ENCODE data around the gene CPSF4L.

The CPSF4L gene

GRCh38 chr17:73232587-73233373 is 28.9 kb downstream of the CPSF4L start:
- DNase-seq (ENCODE audit: low spot score), result peak; percentile 54

- DNase-seq (ENCODE audit: low spot score), result peak; percentile 98
Observed at GRCh38 chr17:73231841-73232586, 29.7 kb downstream of the CPSF4L start.

- peak; percentile 43 for DNase-seq (ENCODE audit: low spot score)
Observed at GRCh38 chr17:73231395-73231794, 30.3 kb downstream of the CPSF4L start.

GRCh38 chr17:73230088-73230487 is 31.6 kb downstream of the CPSF4L start:
- DNase-seq (ENCODE audit: low spot score), result no peak

- peak; percentile 91 for DNase-seq (ENCODE audit: low spot score)
Observed at GRCh38 chr17:73228748-73229236, 32.9 kb downstream of the CPSF4L start.

GRCh38 chr17:73227944-73228343 is 33.7 kb downstream of the CPSF4L start:
- no peak for DNase-seq (ENCODE audit: low spot score)

- no peak for DNase-seq (ENCODE audit: low spot score)
Observed at GRCh38 chr17:73227379-73227778, 34.3 kb downstream of the CPSF4L start.

GRCh38 chr17:73226556-73227172 is 35.0 kb downstream of the CPSF4L start:
- no peak for DNase-seq (ENCODE audit: low spot score)

GRCh38 chr17:73224663-73225305 is 36.9 kb downstream of the CPSF4L start:
- no peak for DNase-seq (ENCODE audit: low spot score)

- DNase-seq (ENCODE audit: low spot score), result no peak
Observed at GRCh38 chr17:73224237-73224636, 37.4 kb downstream of the CPSF4L start.

GRCh38 chr17:73223626-73224230 is 38.0 kb downstream of the CPSF4L start:
- DNase-seq (ENCODE audit: low spot score), result no peak

- DNase-seq (ENCODE audit: low spot score), result no peak
Observed at GRCh38 chr17:73215447-73215846, 46.2 kb downstream of the CPSF4L start.

- no peak for DNase-seq (ENCODE audit: low spot score)
Observed at GRCh38 chr17:73214851-73215250, 46.8 kb downstream of the CPSF4L start.

- DNase-seq (ENCODE audit: low spot score), result no peak
Observed at GRCh38 chr17:73214008-73214407, 47.7 kb downstream of the CPSF4L start.

GRCh38 chr17:73211745-73212144 is 49.9 kb downstream of the CPSF4L start:
- no peak for DNase-seq (ENCODE audit: low spot score)

GRCh38 chr17:73210002-73210678 is 51.5 kb downstream of the CPSF4L start:
- DNase-seq (ENCODE audit: low spot score), result peak; percentile 75

- DNase-seq (ENCODE audit: low spot score), result no peak
Observed at GRCh38 chr17:73209436-73209835, 52.2 kb downstream of the CPSF4L start.

GRCh38 chr17:73208139-73208827 is 53.4 kb downstream of the CPSF4L start:
- no peak for DNase-seq (ENCODE audit: low spot score)

GRCh38 chr17:73205459-73205961 is 56.2 kb downstream of the CPSF4L start:
- no peak for DNase-seq (ENCODE audit: low spot score)

- no peak for DNase-seq (ENCODE audit: low spot score)
Observed at GRCh38 chr17:73203788-73204479, 57.7 kb downstream of the CPSF4L start.

Data from hepatic stellate cell (primary cell).